ENCODE results near the gene CXCL17. TPM values are rescaled to one million over a fixed set of nuclear protein-coding genes. Genes with fewer than 3 reads are reported as not detected.
"Not testable (repeated sequence)": the region's sequence is repeated elsewhere in the genome, so short reads cannot be mapped to it uniquely, and the experiment has no call there.

The CXCL17 gene
- polyA plus RNA-seq, 1 donor from 2014 or later, result 0.25 TPM

DNA sequence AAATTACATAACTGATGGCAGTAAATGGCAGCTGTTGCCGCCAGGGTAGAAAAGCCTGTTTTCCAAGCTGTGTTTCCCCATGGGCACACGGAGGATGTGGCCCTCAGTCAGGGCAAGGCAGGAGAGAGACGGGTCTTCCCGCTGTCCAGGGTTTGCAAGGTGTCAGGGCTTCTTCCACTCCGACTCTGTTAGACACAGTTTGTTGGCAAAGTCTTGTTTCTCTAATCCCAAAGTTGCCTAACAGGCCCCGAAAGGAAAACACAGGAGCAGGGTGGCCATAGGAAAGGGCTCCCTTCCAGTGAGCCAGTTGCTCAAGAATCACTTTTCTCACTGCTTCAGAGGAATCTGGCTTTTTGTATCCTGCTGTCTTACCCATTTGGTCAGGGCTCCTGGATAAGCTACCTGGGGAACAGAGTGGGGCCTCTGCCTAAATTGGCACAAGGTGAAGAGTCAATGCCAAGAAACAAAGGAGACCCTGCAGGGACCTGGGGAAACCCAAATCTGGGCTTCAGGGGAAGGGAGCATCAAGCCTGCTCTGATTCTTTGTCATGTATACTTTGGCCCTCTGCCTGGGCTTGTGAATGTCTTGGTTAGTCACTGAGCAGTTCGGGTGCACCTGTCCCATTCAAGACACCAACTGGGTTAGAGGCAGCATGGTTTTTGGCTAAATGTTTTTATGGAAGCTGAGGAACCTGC, 29.0 kb upstream of the CXCL17 start:
- peaks cover 4% of the 10 kb centered on the region for H3K36me3 Mint-ChIP-seq
- H3K9me3 Mint-ChIP-seq, result no peaks in the 10 kb centered on the region
- H3K27ac Mint-ChIP-seq, result no peak overlapping the region
- H3K4me1 Mint-ChIP-seq, result peaks cover 6 to 12% (median 6%) of the 10 kb centered on the region in 3 donors
- H3K27me3 Mint-ChIP-seq, result no peaks in the 10 kb centered on the region
- H3K4me3 Mint-ChIP-seq, result no peak overlapping the region

GRCh38 chr19:42469311-42470235, 26.8 kb upstream of the CXCL17 start:
- Mint-ChIP-seq H3K9me3 (no peaks in the 10 kb centered on the region), H3K4me1 (peaks cover 19 to 28% (median 23%) of the 10 kb centered on the region in 3 donors), H3K27me3 (no peaks in the 10 kb centered on the region), H3K36me3 (peaks cover 3% of the 10 kb centered on the region), H3K4me3 (no peak overlapping the region), H3K27ac (peak overlapping the region in 1 of 3 donors; percentile 21)

DNA sequence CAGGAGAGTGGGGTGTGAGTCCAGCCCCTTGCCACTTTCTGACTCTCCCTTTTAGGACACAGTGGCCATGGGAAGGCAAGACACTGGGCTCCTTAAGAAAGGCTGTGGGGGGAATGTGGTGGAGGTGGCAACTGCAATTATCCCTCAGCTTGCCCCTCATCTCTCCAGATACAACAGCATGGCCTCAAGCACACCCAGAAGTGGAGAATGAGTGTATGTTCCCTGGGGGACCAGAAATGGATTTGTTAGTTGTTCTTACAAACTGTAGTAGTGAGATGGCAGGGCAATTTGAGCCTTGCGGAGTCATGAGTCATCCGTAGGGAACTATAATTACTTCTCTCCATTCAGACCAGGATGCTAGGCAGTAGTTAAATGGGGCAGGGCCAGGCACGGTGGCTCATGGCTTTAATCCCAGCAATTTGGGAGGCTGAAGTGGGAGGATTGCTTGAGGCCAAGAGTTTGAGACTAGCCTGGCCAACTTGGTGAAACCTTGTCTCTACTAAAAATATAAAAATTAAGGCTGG, 25.6 kb upstream of the CXCL17 start:
- H3K27ac Mint-ChIP-seq, result no peak overlapping the region
- peaks cover 3% of the 10 kb centered on the region for H3K36me3 Mint-ChIP-seq
- no peaks in the 10 kb centered on the region for H3K9me3 Mint-ChIP-seq
- no peaks in the 10 kb centered on the region for H3K27me3 Mint-ChIP-seq
- peaks cover 19 to 34% (median 26%) of the 10 kb centered on the region in 3 donors for H3K4me1 Mint-ChIP-seq
- no peak overlapping the region for H3K4me3 Mint-ChIP-seq

DNA sequence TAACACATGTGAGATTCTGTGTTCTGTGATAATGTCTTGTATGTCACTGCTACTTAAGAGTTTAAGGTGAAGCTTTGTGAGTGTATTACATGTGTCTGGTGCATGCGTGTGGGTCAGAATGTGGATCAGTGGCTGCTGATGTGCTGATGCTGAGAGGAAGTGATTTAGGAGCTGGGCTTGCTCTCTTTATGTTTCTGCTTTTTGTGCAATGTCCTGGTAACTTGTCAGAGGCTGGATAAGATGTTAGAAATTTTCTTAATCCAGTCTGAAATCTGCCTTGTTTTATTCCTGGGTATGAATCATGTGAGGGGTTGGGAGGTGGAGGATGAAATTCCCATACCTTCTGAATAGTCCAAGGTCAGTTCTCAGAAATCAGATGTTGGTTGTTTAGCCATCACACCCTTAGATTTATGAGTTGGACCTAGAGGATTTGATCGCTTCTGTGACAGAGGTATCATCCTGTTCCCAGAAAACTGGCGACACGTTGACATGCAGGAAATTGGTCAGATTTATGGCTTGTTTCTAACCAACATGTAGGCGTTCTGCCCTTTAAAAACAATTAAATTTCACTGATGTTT, 24.5 kb upstream of the CXCL17 start:
- Mint-ChIP-seq H3K36me3 (no peaks in the 10 kb centered on the region), H3K4me1 (peaks cover 21 to 40% (median 30%) of the 10 kb centered on the region in 3 donors), H3K27ac (peak overlapping the region in 2 of 3 donors; percentile 63 to 66), H3K9me3 (no peaks in the 10 kb centered on the region), H3K4me3 (peak overlapping the region in 2 of 4 donors; percentile 4 to 84), H3K27me3 (no peaks in the 10 kb centered on the region)

GRCh38 chr19:42466521-42467182, 23.9 kb upstream of the CXCL17 start:
- Mint-ChIP-seq H3K4me3 (peak overlapping the region; percentile 22 to 84 (median 59)), H3K4me1 (peaks cover 23 to 42% (median 32%) of the 10 kb centered on the region in 3 donors), H3K27me3 (no peaks in the 10 kb centered on the region), H3K9me3 (no peaks in the 10 kb centered on the region), H3K36me3 (no peaks in the 10 kb centered on the region), H3K27ac (peak overlapping the region; percentile 48 to 66 (median 63))

DNA sequence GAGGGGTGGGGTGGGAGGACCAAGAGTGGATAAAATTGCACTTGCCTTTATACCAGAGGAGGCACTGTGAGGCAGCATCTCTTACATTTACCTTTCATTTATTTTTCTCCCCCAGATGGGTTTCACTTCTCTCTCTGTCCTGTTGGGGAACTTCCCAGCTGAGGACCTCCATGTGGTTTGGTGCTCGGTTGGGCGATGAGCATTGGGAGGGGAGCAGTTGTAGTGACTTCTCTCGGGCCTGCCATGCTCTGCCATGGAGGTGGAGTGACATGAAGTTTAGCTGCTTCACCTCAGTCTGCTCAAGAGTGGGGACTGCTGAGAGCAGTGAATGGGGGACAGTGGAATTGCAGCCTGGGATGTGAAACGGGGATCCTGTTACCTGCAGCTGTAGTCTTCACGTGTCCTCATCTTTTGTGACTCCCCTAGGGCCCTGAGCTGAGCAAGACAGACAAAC, 23.1 kb upstream of the CXCL17 start:
- Mint-ChIP-seq H3K27me3 (no peaks in the 10 kb centered on the region), H3K36me3 (no peaks in the 10 kb centered on the region), H3K4me1 (peaks cover 23 to 42% (median 32%) of the 10 kb centered on the region in 3 donors), H3K9me3 (no peaks in the 10 kb centered on the region), H3K4me3 (peak overlapping the region in 3 of 4 donors; percentile 22 to 84 (median 80)), H3K27ac (peak overlapping the region; percentile 48 to 66 (median 63))

DNA sequence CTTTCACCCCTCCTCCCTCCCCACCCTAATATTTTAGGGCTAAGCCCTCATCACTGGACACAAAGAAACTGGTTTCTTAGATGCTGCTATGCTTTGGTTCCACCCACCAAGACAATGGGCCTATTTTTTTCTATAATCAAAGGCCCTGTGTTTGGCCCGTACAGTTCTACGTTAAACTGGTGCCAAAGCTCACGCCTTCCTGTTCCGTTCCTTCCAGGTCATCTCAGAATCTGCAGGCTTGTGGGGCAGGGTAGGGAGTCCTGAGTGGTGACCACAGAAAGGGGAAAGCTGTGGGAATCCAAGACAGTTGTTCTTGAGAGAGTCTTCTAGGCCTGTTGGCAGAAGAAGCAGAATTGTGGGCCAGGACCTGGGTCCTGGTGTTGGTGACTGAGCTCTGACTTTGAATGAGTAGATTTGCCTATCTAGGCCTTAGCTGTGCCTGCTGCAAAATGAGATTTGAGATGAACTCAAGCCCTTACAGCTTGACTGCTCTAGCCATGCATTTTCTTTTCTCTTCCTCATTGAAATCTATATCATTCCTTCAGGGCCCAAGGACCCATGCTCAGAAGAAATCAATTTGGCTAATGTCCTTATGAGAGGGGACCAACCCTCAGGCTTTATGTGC, 19.1 kb upstream of the CXCL17 start:
- Mint-ChIP-seq H3K9me3 (no peaks in the 10 kb centered on the region), H3K27ac (peak overlapping the region in 2 of 3 donors; percentile 36 to 87), H3K4me1 (peaks cover 18 to 31% (median 28%) of the 10 kb centered on the region in 3 donors), H3K4me3 (no peak overlapping the region), H3K27me3 (no peaks in the 10 kb centered on the region), H3K36me3 (peaks cover 2% of the 10 kb centered on the region)

- not testable (repeated sequence) for H3K27me3 Mint-ChIP-seq, H3K4me3 Mint-ChIP-seq, H3K9me3 Mint-ChIP-seq, H3K27ac Mint-ChIP-seq, H3K36me3 Mint-ChIP-seq
- peaks cover 12 to 27% (median 24%) of the 10 kb centered on the region in 3 donors for H3K4me1 Mint-ChIP-seq
Measured at GRCh38 chr19:42461231-42461630, 18.5 kb upstream of the CXCL17 start.

- peaks cover 2% of the 10 kb centered on the region for H3K36me3 Mint-ChIP-seq
- no peaks in the 10 kb centered on the region for H3K27me3 Mint-ChIP-seq
- H3K27ac Mint-ChIP-seq, result no peak overlapping the region
- no peak overlapping the region for H3K4me3 Mint-ChIP-seq
- H3K9me3 Mint-ChIP-seq, result no peaks in the 10 kb centered on the region
- peaks cover 4 to 20% (median 17%) of the 10 kb centered on the region in 3 donors for H3K4me1 Mint-ChIP-seq
Measured at GRCh38 chr19:42459926-42460325, 17.2 kb upstream of the CXCL17 start.

- Mint-ChIP-seq H3K4me1 (peaks cover 8 to 13% (median 9%) of the 10 kb centered on the region in 3 donors), H3K27me3 (peaks cover 2% of the 10 kb centered on the region), H3K9me3 (no peaks in the 10 kb centered on the region), H3K4me3 (no peak overlapping the region), H3K27ac (no peak overlapping the region), H3K36me3 (peaks cover 2% of the 10 kb centered on the region)
Measured at GRCh38 chr19:42455621-42456081, 12.9 kb upstream of the CXCL17 start.

- Mint-ChIP-seq H3K9me3 (no peaks in the 10 kb centered on the region), H3K27ac (no peak overlapping the region), H3K36me3 (peaks cover 2% of the 10 kb centered on the region), H3K4me1 (peaks cover 8 to 13% (median 9%) of the 10 kb centered on the region in 3 donors), H3K4me3 (no peak overlapping the region), H3K27me3 (peaks cover 2% of the 10 kb centered on the region)
Measured at GRCh38 chr19:42455086-42455485, 12.3 kb upstream of the CXCL17 start.

- Mint-ChIP-seq H3K9me3 (no peaks in the 10 kb centered on the region), H3K27ac (no peak overlapping the region)
Measured at GRCh38 chr19:42452590-42452989, 9.8 kb upstream of the CXCL17 start.

GRCh38 chr19:42450314-42450934, 7.7 kb upstream of the CXCL17 start:
- Mint-ChIP-seq H3K4me1 (peaks cover 4 to 13% (median 4%) of the 10 kb centered on the region in 3 donors), H3K27ac (no peak overlapping the region), H3K36me3 (no peaks in the 10 kb centered on the region), H3K4me3 (no peak overlapping the region), H3K9me3 (no peaks in the 10 kb centered on the region), H3K27me3 (peaks cover 2% of the 10 kb centered on the region)

More at GRCh38 chr19:42452590-42452989, 9.8 kb upstream of the CXCL17 start:
- Mint-ChIP-seq H3K27me3 (peaks cover 2% of the 10 kb centered on the region), H3K4me3 (no peak overlapping the region), H3K4me1 (peaks cover 8 to 13% (median 9%) of the 10 kb centered on the region in 3 donors), H3K36me3 (no peaks in the 10 kb centered on the region)

All from IgD-negative memory B cell (primary cell).